ENCODE measurements around the gene ZNF532.
"Not testable (repeated sequence)": the region's sequence is repeated elsewhere in the genome, so short reads cannot be mapped to it uniquely, and the experiment has no call there.

ZNF532 gene

DNA sequence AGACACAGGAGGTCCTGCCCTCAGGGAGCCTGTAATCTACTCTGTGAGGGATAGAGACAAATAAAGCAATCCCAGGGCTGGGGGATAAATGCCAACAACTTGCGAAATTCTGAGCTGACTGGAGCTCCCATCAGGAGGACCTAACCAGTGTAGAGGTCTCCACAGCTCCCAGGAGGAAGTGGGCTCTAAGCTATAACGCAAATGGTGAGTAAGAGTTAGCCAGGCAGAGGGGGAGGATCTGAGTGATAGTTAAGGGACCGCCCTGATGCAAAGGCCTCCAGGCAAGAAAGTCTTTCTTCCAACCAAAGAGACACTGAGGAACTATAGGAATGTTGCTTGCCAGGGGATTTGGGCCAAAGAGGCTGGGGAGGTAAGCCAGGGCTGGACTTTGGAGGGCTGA, 16.0 kb upstream of the ZNF532 start:
- no peak for DNase-seq (ENCODE audit: low read depth)
- no peak overlapping the region for H3K4me3 ChIP-seq (ENCODE audit: control insufficient read depth, low read depth, low read length)
- TF ChIP-seq, protein P1, sequence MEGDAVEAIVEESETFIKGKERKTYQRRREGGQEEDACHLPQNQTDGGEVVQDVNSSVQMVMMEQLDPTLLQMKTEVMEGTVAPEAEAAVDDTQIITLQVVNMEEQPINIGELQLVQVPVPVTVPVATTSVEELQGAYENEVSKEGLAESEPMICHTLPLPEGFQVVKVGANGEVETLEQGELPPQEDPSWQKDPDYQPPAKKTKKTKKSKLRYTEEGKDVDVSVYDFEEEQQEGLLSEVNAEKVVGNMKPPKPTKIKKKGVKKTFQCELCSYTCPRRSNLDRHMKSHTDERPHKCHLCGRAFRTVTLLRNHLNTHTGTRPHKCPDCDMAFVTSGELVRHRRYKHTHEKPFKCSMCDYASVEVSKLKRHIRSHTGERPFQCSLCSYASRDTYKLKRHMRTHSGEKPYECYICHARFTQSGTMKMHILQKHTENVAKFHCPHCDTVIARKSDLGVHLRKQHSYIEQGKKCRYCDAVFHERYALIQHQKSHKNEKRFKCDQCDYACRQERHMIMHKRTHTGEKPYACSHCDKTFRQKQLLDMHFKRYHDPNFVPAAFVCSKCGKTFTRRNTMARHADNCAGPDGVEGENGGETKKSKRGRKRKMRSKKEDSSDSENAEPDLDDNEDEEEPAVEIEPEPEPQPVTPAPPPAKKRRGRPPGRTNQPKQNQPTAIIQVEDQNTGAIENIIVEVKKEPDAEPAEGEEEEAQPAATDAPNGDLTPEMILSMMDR (IDR thresholded peaks at IDR 0.05; ENCODE audit: control insufficient read depth, insufficient read depth, low read depth, low read length, missing control alignments) = no peak

DNA sequence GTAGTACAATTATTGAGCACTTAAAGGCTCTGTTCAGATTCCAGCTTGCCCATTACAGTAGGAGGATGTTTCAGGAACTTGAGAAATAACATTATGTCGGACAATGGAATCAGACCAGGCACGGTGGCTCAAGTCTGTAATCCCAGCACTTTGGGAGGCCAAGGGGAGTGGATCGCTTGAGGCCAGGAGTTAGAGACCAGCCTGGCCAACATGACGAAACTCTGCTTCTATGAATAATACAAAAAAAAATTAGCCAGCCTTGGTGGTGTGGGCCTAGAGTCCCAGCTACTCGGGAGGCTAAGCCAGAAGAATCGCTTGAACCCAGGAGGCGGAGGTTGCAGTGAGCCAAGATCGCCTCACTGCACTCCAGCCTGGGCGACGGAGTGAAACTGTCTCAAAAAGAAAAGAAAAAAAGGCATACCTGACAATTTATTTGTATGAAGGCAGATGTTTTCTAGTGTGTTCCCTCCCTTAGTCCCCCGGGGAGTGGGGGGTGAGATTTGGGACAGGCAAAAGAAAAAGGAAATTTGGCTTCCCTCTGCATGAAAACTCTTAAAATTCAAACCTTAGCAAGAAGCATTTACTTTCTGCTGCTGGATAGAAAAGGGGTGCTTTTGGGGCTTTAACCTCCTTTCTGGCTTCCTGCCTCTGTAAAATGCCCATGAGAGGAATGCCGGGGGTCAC, 13.7 kb upstream of the ZNF532 start:
- DNase-seq (ENCODE audit: low read depth) = no peak
- H3K4me3 ChIP-seq (ENCODE audit: control insufficient read depth, low read depth, low read length) = no peak overlapping the region
- TF ChIP-seq, protein P1 (IDR thresholded peaks at IDR 0.05; ENCODE audit: control insufficient read depth, insufficient read depth, low read depth, low read length, missing control alignments) = no peak

DNA sequence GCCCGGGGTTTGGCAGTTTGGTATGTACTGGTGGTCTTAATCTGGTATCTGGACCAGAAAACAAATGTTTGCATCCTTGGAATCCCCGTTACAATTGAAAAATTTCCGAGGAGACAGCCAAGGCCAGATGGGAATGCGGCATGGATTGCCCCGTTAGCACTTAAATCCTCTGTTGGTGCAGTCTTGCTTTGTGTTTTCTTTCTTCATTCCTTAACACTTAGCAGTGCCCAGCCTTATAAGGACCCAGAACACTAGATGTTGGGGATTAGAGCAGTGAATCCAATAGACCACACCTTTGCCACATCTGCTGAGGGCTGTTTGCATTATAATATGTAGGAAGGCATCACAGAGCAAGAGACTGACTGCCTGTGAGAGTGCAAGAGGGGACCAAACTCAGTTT, 12.8 kb upstream of the ZNF532 start:
- no peak overlapping the region for H3K4me3 ChIP-seq (ENCODE audit: control insufficient read depth, low read depth, low read length)
- TF ChIP-seq, protein P1 (IDR thresholded peaks at IDR 0.05; ENCODE audit: control insufficient read depth, insufficient read depth, low read depth, low read length, missing control alignments) = no peak
- DNase-seq (ENCODE audit: low read depth) = no peak

DNA sequence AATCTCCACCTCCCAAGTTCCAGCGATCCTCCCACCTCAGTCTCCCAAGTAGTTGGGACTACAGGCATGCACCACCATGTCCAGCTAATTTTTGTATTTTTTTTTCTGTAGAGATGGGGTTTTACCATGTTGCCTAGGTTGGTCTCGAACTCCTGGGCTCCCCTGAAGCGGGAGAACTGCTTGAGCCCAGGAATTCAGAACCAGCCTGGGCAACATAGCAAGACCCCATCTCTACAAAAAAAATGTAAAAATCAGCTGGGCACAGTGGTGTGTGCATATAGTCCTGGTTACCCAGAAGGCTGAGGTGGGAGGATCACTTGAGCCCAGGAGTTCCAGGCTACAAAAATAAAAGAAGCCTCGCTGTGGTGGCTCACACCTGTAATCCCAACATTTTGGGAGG, 12.0 kb upstream of the ZNF532 start:
- DNase-seq (ENCODE audit: low read depth) = no peak
- H3K4me3 ChIP-seq (ENCODE audit: control insufficient read depth, low read depth, low read length) = no peak overlapping the region
- TF ChIP-seq, protein P1 (IDR thresholded peaks at IDR 0.05; ENCODE audit: control insufficient read depth, insufficient read depth, low read depth, low read length, missing control alignments) = no peak

DNA sequence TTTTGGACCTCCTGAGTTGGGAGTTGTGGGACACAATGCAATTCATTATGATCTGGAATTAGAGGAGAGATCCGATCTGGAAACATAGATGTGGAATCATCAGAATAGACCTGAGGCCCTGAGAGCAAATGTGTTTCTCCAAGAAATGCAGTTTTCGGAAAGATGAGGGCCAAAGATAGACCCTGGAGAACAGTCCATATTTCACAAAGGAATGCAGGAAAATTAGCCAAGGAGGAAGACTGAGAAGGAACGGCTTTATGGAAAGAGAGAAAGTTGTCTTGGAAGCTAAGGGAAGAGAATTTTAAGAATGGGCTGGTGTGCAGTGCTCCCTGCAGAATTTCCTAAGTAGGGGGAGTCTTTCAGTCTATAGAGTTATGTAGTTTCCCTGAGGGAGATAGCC, 11.1 kb upstream of the ZNF532 start:
- no peak overlapping the region for H3K4me3 ChIP-seq (ENCODE audit: control insufficient read depth, low read depth, low read length)
- TF ChIP-seq, protein P1 (IDR thresholded peaks at IDR 0.05; ENCODE audit: control insufficient read depth, insufficient read depth, low read depth, low read length, missing control alignments) = no peak
- DNase-seq (ENCODE audit: low read depth) = no peak

DNA sequence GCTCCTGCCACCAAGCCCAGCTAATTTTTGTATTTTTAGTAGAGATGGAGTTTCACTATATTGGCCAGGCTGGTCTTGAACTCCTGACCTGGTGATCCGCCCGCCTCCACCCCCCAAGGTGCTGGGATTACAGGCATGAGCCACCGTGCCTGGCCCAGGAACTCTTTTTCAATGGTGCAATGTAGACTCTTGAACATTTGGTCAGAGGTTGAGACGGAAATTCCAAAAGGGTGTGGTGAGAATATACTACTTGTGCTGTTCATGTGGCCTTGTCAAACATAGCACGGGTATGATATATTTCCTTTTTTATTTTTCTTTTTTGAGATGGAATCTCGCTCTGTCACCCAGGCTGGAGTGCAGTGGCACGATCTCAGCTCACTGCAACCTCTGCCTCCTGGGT, 9.2 kb upstream of the ZNF532 start:
- H3K4me3 ChIP-seq (ENCODE audit: control insufficient read depth, low read depth, low read length); DNase-seq (ENCODE audit: low read depth): not testable (repeated sequence)

DNA sequence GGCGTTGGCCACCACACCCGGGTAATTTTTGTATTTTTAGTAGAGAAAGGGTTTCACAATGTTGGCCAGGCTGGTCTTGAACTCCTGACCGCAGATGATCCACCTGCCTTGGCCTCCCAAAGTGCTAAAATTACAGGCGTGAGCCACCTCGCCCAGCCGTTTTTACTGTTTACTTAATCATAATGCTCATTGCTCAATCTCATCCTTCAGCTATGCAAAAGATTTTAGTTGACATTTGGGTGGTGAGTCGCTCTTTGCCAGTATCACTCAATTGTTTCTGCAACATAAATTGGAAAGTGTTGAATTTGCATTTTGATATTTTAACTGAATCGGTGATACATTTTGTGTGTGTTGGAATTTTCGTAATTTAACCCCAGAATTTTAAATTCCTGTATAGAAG, 7.8 kb upstream of the ZNF532 start:
- H3K4me3 ChIP-seq (ENCODE audit: control insufficient read depth, low read depth, low read length) = no peak overlapping the region
- DNase-seq (ENCODE audit: low read depth) = no peak
- TF ChIP-seq, protein P1 (IDR thresholded peaks at IDR 0.05; ENCODE audit: control insufficient read depth, insufficient read depth, low read depth, low read length, missing control alignments) = no peak

Measured in AG09309 (cell line).